ENCODE results near the gene FUT2.

GRCh38 chr19:48702701-48703100, 6.9 kb downstream of the FUT2 start:
- no peak for TF ChIP-seq CTCF (IDR thresholded peaks at IDR 0.05; ENCODE audit: insufficient read depth, low read length, poor library complexity, severe bottlenecking)
- TF ChIP-seq EZH2phosphoT487 (conservative IDR thresholded peaks at IDR 0.05; ENCODE audit: low read length): no peak
